Measurements from ENCODE around the gene ZDHHC14. TPM values are rescaled to one million over a fixed set of nuclear protein-coding genes. Genes with fewer than 3 reads are reported as not detected.

ZDHHC14 gene
- total RNA-seq, 4 donors from 2014 or later = 6.5 to 10.4 (median 8.0) TPM

DNA sequence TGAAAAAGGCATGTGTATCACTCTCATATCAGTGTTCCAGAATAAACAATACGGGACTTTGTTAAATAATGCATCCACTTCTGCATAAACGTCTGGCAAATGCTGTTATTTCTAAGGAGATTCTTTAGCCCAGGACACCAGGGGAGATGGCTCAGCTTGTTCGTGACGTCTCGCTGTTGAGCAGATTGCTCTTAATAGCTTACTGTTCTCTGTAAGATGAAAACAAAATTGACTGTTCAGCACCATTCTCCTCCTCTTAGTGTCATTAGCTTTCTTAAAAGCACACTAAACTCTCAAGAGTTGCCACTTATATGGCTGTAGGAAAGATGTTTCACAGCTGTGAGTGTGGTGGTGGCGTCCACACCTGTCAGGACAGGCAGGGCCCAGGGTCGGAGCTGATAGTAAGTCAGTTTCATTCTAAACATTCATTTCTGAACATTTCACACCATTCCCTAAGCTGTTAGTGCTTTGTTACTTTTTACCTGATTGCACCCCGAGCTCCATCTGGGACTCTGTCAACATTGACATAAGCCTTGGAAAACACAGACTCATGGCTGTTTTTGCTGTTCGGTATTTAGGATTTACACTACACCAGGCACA lies 132.1 kb downstream of the ZDHHC14 start:
- TF ChIP-seq, protein P1, sequence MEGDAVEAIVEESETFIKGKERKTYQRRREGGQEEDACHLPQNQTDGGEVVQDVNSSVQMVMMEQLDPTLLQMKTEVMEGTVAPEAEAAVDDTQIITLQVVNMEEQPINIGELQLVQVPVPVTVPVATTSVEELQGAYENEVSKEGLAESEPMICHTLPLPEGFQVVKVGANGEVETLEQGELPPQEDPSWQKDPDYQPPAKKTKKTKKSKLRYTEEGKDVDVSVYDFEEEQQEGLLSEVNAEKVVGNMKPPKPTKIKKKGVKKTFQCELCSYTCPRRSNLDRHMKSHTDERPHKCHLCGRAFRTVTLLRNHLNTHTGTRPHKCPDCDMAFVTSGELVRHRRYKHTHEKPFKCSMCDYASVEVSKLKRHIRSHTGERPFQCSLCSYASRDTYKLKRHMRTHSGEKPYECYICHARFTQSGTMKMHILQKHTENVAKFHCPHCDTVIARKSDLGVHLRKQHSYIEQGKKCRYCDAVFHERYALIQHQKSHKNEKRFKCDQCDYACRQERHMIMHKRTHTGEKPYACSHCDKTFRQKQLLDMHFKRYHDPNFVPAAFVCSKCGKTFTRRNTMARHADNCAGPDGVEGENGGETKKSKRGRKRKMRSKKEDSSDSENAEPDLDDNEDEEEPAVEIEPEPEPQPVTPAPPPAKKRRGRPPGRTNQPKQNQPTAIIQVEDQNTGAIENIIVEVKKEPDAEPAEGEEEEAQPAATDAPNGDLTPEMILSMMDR (IDR thresholded peaks at IDR 0.05; ENCODE audit: low read depth) = no peak

DNA sequence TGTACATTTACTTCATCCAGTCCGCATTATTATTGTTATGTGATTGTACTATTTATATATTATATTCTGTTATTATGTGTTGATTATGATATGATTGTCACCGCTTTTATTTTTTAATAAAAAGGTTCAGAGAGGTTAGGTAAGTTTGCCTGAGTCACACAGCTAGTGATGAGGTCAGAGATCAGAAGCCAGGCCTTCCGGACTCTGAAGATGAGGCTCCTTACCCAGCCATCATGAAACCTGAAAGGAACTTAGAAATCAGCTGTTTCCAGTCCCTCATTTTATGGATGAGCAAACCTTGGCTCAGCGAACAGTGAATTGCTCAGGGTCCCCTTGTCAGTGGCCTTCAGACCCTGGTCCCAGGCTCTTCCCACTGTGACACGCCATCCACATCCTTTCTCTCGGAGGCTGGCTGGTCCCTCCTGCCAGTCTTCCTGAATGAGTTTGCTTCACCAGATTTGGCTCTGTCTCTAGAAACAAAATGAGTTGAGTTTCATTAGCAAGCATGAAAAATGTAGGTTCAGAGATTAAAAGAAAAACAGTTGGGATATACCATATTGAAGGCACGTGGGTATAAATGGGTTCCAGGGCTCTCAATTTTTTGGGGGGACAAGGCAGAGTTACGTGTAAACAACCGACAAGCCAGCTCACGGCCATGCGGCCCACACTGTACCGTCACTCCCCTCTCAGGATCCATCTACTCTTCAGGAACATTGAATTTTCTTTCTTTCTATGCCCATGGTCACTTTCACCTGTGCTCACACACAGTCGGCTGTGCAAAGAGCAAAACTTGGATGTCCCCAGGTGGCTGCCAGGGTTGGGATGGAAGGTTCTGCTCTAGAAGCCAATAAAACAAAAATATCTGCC lies 132.9 kb downstream of the ZDHHC14 start:
- TF ChIP-seq, protein P1 (IDR thresholded peaks at IDR 0.05; ENCODE audit: low read depth) = no peak

DNA sequence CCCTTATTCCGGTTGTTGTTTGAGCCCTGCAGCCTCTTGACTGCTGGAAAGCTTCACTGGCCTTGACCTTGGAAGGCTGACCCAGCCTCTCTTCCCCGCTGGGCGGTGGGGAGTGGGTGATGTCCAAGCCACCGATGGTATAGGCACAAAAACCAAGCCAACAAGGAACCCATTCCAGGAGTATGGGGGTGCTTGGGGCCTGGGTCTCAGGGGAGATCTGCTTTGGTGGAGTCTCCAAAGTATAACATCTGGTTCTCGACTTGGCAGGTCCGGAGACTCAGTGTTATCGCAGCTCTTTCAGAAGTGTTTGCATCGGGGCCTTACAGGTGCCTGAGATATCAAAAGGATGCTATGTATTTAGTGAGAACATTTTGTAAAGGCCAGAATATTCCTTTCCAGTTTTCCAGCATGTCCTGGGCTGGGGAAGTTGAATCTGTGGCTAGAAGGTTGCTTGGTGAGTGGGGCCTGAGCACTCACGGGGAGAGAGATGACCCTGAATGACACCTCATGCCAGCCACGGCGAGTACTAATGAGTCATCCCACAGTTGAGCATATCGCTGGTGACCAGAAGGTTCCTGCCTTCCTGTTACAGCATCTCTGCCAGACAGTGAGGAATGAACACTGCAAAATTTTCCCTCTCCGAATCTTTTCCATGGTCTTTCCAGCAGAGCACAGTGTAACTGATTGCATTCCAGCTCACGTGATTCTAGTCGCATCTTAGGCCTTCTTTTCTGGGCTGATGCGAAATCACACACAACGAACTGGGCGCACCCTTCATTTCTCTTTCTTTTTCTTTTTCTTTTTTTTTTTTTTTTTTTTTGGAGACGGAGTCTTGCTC lies 133.9 kb downstream of the ZDHHC14 start:
- TF ChIP-seq, protein P1 (IDR thresholded peaks at IDR 0.05; ENCODE audit: low read depth) = no peak

DNA sequence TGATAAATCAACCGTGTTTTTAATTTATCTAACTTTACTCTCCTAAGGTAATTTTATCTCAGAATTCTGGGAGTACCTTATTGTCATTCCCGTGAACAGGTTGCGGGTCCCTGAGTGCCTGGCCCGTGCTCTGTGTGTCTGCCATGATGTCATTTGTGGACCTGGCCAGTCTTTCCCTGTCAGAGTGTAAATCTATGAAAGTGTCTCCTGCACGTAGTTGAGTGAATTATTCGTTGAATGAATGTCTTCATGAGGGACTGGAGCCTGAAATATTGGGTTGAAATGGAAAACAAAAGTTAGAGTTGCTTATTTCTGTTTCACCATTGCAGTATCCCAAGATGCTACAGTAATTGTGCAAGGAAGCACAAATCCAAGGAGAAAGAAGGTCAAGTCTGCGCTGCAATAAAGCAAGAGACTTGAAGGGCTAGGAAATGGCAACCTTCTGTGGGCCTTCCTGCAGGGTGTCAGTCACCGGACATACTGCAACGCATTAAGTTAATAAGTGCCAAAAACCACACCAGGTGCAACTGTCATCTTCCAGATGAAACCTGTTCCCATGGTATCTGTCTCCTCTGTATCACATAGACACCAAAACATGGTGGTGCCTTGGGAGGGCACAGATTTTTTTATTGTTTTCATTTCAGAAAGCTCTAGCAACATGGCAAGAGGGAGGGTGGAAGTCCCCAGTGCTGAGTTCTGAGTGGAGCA lies 135.5 kb downstream of the ZDHHC14 start:
- TF ChIP-seq, protein P1 (IDR thresholded peaks at IDR 0.05; ENCODE audit: low read depth) = no peak

DNA sequence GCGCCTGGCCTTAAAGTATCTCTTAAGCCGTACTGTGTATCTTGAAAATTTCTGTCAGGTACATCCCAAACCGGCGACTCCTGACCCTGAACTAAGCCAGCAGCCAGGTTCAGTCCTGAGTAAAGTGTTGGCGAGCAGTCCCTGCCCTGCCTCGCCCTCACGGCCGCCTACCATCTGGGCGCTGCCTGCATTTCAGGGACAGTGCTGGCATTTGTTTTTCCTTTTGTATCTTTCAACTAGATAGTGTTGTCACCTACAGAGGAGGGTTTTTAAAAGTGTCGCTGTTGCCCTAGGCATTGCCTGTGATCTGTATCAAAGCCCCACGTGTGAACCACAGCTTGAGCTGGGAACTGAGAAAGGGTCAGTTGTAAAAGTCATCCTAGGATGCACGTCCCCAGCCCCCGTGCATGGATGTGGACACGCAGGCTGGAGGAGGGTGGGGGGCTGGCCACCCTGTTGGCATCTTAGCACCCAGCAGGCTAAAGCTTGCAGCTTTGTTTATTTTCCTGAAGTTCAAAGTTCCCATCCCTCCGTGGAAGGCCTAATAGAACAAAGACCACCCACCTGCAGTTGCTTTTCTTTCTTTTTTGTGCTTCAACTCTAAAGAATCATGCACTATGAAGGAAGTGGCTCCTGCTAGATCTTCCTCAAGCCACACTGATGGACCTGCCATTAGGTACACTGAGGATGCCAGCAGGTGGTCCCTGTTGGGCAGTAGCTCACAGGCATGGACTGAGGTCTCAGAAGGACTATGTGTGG lies 136.8 kb downstream of the ZDHHC14 start:
- TF ChIP-seq, protein P1 (IDR thresholded peaks at IDR 0.05; ENCODE audit: low read depth) = no peak

DNA sequence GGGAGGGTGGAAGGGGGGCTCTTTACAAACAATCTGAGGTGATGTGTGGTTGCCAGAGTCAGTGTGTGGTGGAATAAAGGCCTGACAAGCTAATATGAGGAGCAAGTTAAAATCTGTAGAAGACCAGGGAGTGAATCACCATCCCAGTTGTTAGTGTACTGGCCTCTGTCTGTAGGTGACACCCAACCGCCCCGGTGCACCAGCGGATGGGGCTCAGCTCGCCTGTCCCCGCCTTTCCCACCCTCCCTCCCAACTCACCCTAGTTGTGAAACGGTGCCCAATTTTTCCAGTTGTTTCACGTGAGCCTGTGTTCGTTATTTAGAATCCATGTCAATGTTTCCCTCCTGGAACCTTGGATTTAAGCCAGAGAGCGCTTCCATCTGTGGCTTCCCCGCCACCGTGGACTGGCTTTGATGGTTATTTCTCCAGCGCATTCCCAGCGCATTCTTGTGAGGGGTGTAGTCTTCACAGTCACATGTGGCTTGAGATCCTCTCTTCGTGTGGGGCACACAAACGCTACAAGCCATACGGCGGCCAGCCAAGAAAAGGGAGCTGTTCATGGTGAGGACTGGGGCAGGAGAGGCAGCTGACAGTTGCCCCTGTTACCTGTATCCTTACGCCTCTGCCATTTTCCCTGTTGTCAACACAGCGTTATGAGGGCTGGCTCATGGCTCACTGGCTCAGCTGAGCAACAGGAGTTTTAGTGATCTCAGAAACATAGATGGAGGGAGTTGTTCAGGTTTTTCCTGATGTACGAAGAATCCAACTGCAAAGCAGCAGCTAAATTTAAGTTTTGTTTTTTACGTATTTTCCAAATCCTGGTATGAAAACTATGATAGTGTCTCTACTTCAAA lies 137.6 kb downstream of the ZDHHC14 start:
- TF ChIP-seq, protein P1 (IDR thresholded peaks at IDR 0.05; ENCODE audit: low read depth) = no peak
